ENCODE results near the gene ATP8B4.
"Not testable (repeated sequence)": the region's sequence is repeated elsewhere in the genome, so short reads cannot be mapped to it uniquely, and the experiment has no call there.

ATP8B4 gene

GRCh38 chr15:50119063-50120040 lies at the start of gene ATP8B4:
TSS of gene ATP8B4 (minus strand) at chr15:50119233. CDS start at chr15:50106966, 12,267 bp downstream.
- Histone ChIP-seq H3K9ac (ENCODE audit: low read length) (no peak within 1 kb of the TSS), H3K27ac (ENCODE audit: low read depth, low read length) (no peak within 1 kb of the TSS)

DNA sequence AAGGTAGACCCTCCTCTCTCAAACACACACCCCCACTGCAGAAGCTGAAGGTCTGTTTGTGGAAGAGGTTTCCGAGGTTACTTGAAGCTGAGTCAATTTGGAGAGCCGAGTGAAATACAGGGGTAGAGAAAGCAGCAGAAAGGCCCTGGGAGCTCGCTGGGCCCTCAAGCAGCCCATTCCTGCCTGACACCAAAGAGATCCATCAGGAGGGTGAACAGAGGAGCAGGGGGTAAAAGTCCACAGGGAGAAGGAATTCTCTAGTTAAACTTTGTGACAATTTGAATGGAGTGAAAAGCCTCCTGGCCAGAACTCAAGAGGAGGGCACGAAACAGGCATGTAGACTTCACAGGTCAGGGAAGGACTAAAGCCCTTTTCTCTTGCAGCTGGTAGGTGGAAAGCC lies 49.3 kb upstream of the ATP8B4 start:
- no peaks in the 10 kb centered on the region for H3K36me3 ChIP-seq (ENCODE audit: control insufficient read depth, insufficient read depth, low read length)
- H3K4me1 ChIP-seq (ENCODE audit: control insufficient read depth, insufficient read depth, low read length) = no peaks in the 10 kb centered on the region
- H3K27ac ChIP-seq (ENCODE audit: low read depth, low read length) = no peak overlapping the region
- H3K9ac ChIP-seq (ENCODE audit: low read length) = no peak overlapping the region
- no peak overlapping the region for H3K4me3 ChIP-seq (ENCODE audit: low read depth, low read length)
- no peaks in the 10 kb centered on the region for H3K27me3 ChIP-seq (ENCODE audit: control insufficient read depth, insufficient read depth, low read length)
- H3K9me3 ChIP-seq (ENCODE audit: control insufficient read depth, insufficient read depth, low read depth, low read length) = peaks cover 9% of the 10 kb centered on the region

More at GRCh38 chr15:50119063-50120040, at the start of gene ATP8B4:
- Histone ChIP-seq H3K4me1 (ENCODE audit: control insufficient read depth, insufficient read depth, low read length) (peaks cover 11% of the 10 kb centered on the region), H3K27me3 (ENCODE audit: control insufficient read depth, insufficient read depth, low read length) (no peaks in the 10 kb centered on the region), H3K9me3 (ENCODE audit: control insufficient read depth, insufficient read depth, low read depth, low read length) (peaks cover 4% of the 10 kb centered on the region; the same call in 1 of the 2 replicates), H3K4me3 (ENCODE audit: low read depth, low read length) (no peak within 1 kb of the TSS), H3K36me3 (ENCODE audit: control insufficient read depth, insufficient read depth, low read length) (no peaks in the 10 kb centered on the region)

DNA sequence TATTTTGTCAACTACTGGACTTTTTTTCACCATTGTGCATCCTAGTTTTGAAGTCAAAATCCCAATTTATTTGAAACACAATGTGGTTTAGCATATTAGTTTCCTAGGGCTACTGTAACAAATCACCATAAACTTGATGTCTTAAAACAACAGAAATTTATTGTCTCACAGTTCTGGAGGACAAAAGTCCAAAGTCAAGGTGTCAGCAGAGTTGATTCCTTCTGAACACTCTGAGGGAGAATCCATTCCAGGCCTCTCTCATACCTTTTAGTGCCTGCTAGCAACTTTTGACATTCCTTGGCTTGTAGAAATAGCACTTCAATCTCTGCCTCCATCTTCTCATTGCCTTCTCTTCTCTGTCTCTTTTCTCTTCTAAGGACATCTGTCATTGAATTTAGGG lies 48.1 kb upstream of the ATP8B4 start:
- peaks cover 9% of the 10 kb centered on the region for H3K9me3 ChIP-seq (ENCODE audit: control insufficient read depth, insufficient read depth, low read depth, low read length)
- H3K36me3 ChIP-seq (ENCODE audit: control insufficient read depth, insufficient read depth, low read length) = no peaks in the 10 kb centered on the region
- H3K27ac ChIP-seq (ENCODE audit: low read depth, low read length) = no peak overlapping the region
- H3K9ac ChIP-seq (ENCODE audit: low read length) = no peak overlapping the region
- no peaks in the 10 kb centered on the region for H3K27me3 ChIP-seq (ENCODE audit: control insufficient read depth, insufficient read depth, low read length)
- H3K4me1 ChIP-seq (ENCODE audit: control insufficient read depth, insufficient read depth, low read length) = no peaks in the 10 kb centered on the region
- no peak overlapping the region for H3K4me3 ChIP-seq (ENCODE audit: low read depth, low read length)

DNA sequence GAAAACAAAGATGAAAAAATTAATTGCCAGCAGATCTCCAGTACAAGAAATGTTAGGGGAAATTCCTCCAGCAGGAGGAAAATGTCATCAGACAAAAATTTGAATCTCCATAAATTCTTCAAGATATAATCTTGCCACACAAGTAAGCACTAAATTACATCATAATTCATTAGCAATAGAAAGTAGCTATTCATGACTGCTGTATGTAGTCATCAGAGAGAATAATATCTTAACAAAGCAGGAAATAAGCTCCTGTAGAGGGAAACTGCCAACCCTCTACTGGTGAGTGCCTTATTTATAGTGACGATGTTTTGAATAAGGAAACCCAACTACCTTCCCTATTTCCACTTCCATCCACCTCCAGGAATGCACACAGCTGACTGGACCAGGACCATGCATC lies 47.2 kb upstream of the ATP8B4 start:
- no peaks in the 10 kb centered on the region for H3K4me1 ChIP-seq (ENCODE audit: control insufficient read depth, insufficient read depth, low read length)

GRCh38 chr15:50164458-50164857 lies 45.4 kb upstream of the ATP8B4 start:
- Histone ChIP-seq H3K4me3 (ENCODE audit: low read depth, low read length) (no peak overlapping the region), H3K27ac (ENCODE audit: low read depth, low read length) (no peak overlapping the region), H3K36me3 (ENCODE audit: control insufficient read depth, insufficient read depth, low read length) (no peaks in the 10 kb centered on the region), H3K4me1 (ENCODE audit: control insufficient read depth, insufficient read depth, low read length) (no peaks in the 10 kb centered on the region), H3K9ac (ENCODE audit: low read length) (no peak overlapping the region), H3K27me3 (ENCODE audit: control insufficient read depth, insufficient read depth, low read length) (no peaks in the 10 kb centered on the region), H3K9me3 (ENCODE audit: control insufficient read depth, insufficient read depth, low read depth, low read length) (peaks cover 7% of the 10 kb centered on the region)

More for the DNA sequence above, 47.2 kb upstream of the ATP8B4 start:
- peaks cover 7% of the 10 kb centered on the region for H3K9me3 ChIP-seq (ENCODE audit: control insufficient read depth, insufficient read depth, low read depth, low read length)
- H3K36me3 ChIP-seq (ENCODE audit: control insufficient read depth, insufficient read depth, low read length) = no peaks in the 10 kb centered on the region
- H3K27ac ChIP-seq (ENCODE audit: low read depth, low read length) = no peak overlapping the region
- H3K27me3 ChIP-seq (ENCODE audit: control insufficient read depth, insufficient read depth, low read length) = no peaks in the 10 kb centered on the region
- no peak overlapping the region for H3K9ac ChIP-seq (ENCODE audit: low read length)
- no peak overlapping the region for H3K4me3 ChIP-seq (ENCODE audit: low read depth, low read length)

DNA sequence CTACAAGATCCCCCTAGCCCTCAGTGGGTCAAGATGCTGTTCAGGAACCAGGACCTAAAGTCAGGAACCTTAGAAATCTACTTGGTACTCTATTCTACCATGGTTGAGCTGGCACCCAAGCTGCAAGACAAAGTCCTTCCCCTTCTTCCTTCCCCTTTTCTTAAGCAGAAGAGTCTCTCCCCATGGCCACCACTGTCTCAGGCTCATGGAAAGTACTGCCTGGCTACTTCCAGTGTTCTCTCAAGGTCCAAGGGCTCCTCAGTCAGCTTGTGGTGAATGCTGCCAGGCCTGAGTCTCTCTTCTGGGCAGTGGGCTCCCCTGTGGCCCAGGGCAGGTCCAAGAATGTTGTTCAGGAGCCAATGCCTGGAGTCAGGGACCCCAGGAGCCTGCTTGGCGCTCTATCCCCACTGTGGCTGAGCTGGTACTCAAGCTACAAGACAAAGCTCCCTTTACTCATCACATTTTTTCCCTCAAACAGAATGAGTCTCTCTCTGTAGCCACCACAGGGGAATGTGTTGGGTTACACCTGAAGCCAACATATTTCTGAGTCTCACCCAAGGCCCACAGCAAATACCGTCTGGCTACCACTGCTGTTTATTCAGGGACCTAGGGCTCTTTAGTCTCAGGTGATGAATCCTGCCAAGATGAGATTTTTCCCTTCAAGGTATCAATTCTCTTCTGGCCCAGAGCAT lies 44.8 kb upstream of the ATP8B4 start:
- Histone ChIP-seq H3K4me1 (ENCODE audit: control insufficient read depth, insufficient read depth, low read length) (no peaks in the 10 kb centered on the region), H3K4me3 (ENCODE audit: low read depth, low read length) (no peak overlapping the region), H3K9me3 (ENCODE audit: control insufficient read depth, insufficient read depth, low read depth, low read length) (peaks cover 5% of the 10 kb centered on the region), H3K27ac (ENCODE audit: low read depth, low read length) (no peak overlapping the region), H3K36me3 (ENCODE audit: control insufficient read depth, insufficient read depth, low read length) (no peaks in the 10 kb centered on the region), H3K27me3 (ENCODE audit: control insufficient read depth, insufficient read depth, low read length) (no peaks in the 10 kb centered on the region), H3K9ac (ENCODE audit: low read length) (no peak overlapping the region)

- no peak overlapping the region for H3K27ac ChIP-seq (ENCODE audit: low read depth, low read length)
- H3K36me3 ChIP-seq (ENCODE audit: control insufficient read depth, insufficient read depth, low read length) = no peaks in the 10 kb centered on the region
Observed at GRCh38 chr15:50162969-50163718, 44.1 kb upstream of the ATP8B4 start.

GRCh38 chr15:50158236-50158635 lies 39.2 kb upstream of the ATP8B4 start:
- not testable (repeated sequence) for H3K36me3 ChIP-seq (ENCODE audit: control insufficient read depth, insufficient read depth, low read length); H3K27me3 ChIP-seq (ENCODE audit: control insufficient read depth, insufficient read depth, low read length); H3K9ac ChIP-seq (ENCODE audit: low read length); H3K4me3 ChIP-seq (ENCODE audit: low read depth, low read length); H3K27ac ChIP-seq (ENCODE audit: low read depth, low read length); H3K9me3 ChIP-seq (ENCODE audit: control insufficient read depth, insufficient read depth, low read depth, low read length); H3K4me1 ChIP-seq (ENCODE audit: control insufficient read depth, insufficient read depth, low read length)

More at GRCh38 chr15:50162969-50163718, 44.1 kb upstream of the ATP8B4 start:
- Histone ChIP-seq H3K4me3 (ENCODE audit: low read depth, low read length) (no peak overlapping the region), H3K9ac (ENCODE audit: low read length) (no peak overlapping the region), H3K27me3 (ENCODE audit: control insufficient read depth, insufficient read depth, low read length) (no peaks in the 10 kb centered on the region), H3K9me3 (ENCODE audit: control insufficient read depth, insufficient read depth, low read depth, low read length) (peaks cover 5% of the 10 kb centered on the region), H3K4me1 (ENCODE audit: control insufficient read depth, insufficient read depth, low read length) (no peaks in the 10 kb centered on the region)

DNA sequence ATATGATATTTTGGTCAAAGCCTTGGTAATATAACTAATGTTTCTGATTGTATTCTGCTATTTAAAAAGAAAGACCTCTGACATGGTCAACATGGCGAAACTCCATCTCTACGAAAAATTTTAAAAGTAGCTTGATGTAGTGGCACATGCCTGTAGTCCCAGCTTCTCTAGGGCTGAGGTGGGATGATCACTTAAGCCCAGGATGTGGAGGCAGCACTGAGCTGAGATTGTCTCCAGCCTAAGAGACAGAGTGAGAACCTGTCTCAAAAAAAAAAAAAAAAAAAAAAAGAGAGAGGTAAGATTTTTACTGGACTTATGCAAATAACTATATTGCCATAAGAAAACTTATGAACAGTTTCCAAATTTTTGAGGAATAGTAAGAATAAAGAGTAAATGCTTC lies 32.4 kb upstream of the ATP8B4 start:
- no peaks in the 10 kb centered on the region for H3K9me3 ChIP-seq (ENCODE audit: control insufficient read depth, insufficient read depth, low read depth, low read length)
- H3K27me3 ChIP-seq (ENCODE audit: control insufficient read depth, insufficient read depth, low read length) = no peaks in the 10 kb centered on the region
- H3K27ac ChIP-seq (ENCODE audit: low read depth, low read length) = no peak overlapping the region
- H3K36me3 ChIP-seq (ENCODE audit: control insufficient read depth, insufficient read depth, low read length) = no peaks in the 10 kb centered on the region
- H3K4me3 ChIP-seq (ENCODE audit: low read depth, low read length) = no peak overlapping the region
- no peak overlapping the region for H3K9ac ChIP-seq (ENCODE audit: low read length)
- H3K4me1 ChIP-seq (ENCODE audit: control insufficient read depth, insufficient read depth, low read length) = no peaks in the 10 kb centered on the region

GRCh38 chr15:50150851-50151250 lies 31.8 kb upstream of the ATP8B4 start:
- Histone ChIP-seq H3K36me3 (ENCODE audit: control insufficient read depth, insufficient read depth, low read length) (no peaks in the 10 kb centered on the region), H3K27me3 (ENCODE audit: control insufficient read depth, insufficient read depth, low read length) (no peaks in the 10 kb centered on the region), H3K27ac (ENCODE audit: low read depth, low read length) (no peak overlapping the region), H3K4me3 (ENCODE audit: low read depth, low read length) (no peak overlapping the region), H3K4me1 (ENCODE audit: control insufficient read depth, insufficient read depth, low read length) (no peaks in the 10 kb centered on the region), H3K9ac (ENCODE audit: low read length) (no peak overlapping the region), H3K9me3 (ENCODE audit: control insufficient read depth, insufficient read depth, low read depth, low read length) (no peaks in the 10 kb centered on the region)
